IMR-90 (cell line): ENCODE measurements around the gene HUNK. TPM values are rescaled to one million over a fixed set of nuclear protein-coding genes. Genes with fewer than 3 reads are reported as not detected.

ENCODE experiments used
- ATAC-seq: fragments of 200-7000 bp; cut with Tn5 transposase; 2 replicates; pipeline ENCODE4 v1.9.1; 2020; ENCODE audit warnings: low read depth, mild to moderate bottlenecking, moderate library complexity
- BruUV-seq: library from RNA; stranded (reverse); fragments of 400-500 nt; replicated peaks from 2 replicates; lab custom pipeline; 2021; lab: Mats Ljungman, UMichigan
- CTCF ChIA-PET: fragments of 300-600 bp; formaldehyde crosslinking; extraction: SDS; loops from one replicate; lab custom pipeline; 2021; ENCODE audit warnings: antibody characterized with exemption; lab: Yijun Ruan, JAX
- POLR2A ChIA-PET: fragments of 300-600 bp; sonication (Branson Sonifier 250); formaldehyde crosslinking; loops from one replicate; lab custom pipeline; 2022; ENCODE audit warnings: antibody characterized with exemption; ENCODE audit not compliant: unreplicated experiment; lab: Charles Lee
- DNase-seq: peaks from one replicate; pipeline ENCODE4 v3.0.0; 2013
- H2AFZ ChIP-seq: replicated peaks from 2 replicates; pipeline ENCODE3; 2013; ENCODE audit warnings: low read length, mild to moderate bottlenecking; ENCODE audit not compliant: poor library complexity
- H2AK5ac ChIP-seq: 2 replicates; pipeline ENCODE4 v1.6.1; 2013; ENCODE audit warnings: low read depth, low read length, inconsistent platforms
- H2AK9ac ChIP-seq: replicated peaks from 2 replicates; pipeline ENCODE3; 2013; ENCODE audit warnings: mild to moderate bottlenecking, low read depth, low read length, moderate library complexity; ENCODE audit not compliant: poor library complexity
- H2BK120ac ChIP-seq: 2 replicates; pipeline ENCODE4 v1.6.1; 2013; ENCODE audit warnings: low read depth, low read length, inconsistent platforms
- H2BK15ac ChIP-seq: 3 replicates; pipeline ENCODE4 v1.6.1; 2013; ENCODE audit warnings: low read depth, low read length, inconsistent platforms
- H2BK20ac ChIP-seq: 2 replicates; pipeline ENCODE4 v1.6.1; 2013; ENCODE audit warnings: low read depth, mild to moderate bottlenecking, inconsistent platforms, low read length, moderate library complexity
- H2BK5ac ChIP-seq: 2 replicates; pipeline ENCODE4 v1.6.1; 2013; ENCODE audit warnings: mild to moderate bottlenecking, low read depth, low read length, inconsistent platforms; ENCODE audit not compliant: poor library complexity, severe bottlenecking
- H3K14ac ChIP-seq: replicated peaks from 2 replicates; pipeline ENCODE4 v1.6.1; 2013; ENCODE audit warnings: low read depth, low read length, inconsistent platforms
- H3K18ac ChIP-seq: 2 replicates; pipeline ENCODE4 v1.6.1; 2013; ENCODE audit warnings: low read depth, low read length, control low read depth
- H3K23ac ChIP-seq: 2 replicates; pipeline ENCODE4 v1.6.1; 2013; ENCODE audit warnings: low read depth, low read length, inconsistent platforms
- H3K27ac ChIP-seq: 2 replicates; pipeline ENCODE4 v1.5.1; 2013; ENCODE audit warnings: mild to moderate bottlenecking, control low read depth, low read length; ENCODE audit not compliant: insufficient read depth
- H3K27me3 ChIP-seq: 2 replicates; pipeline ENCODE4 v1.6.1; 2013; ENCODE audit warnings: low read length; ENCODE audit not compliant: control insufficient read depth, insufficient read depth
- H3K36me3 ChIP-seq: 2 replicates; pipeline ENCODE4 v1.6.1; 2013; ENCODE audit warnings: low read length, mixed read lengths; ENCODE audit not compliant: control insufficient read depth, insufficient read depth
- H3K4ac ChIP-seq: 2 replicates; pipeline ENCODE4 v1.6.1; 2013; ENCODE audit warnings: low read depth, low read length, inconsistent platforms
- H3K4me1 ChIP-seq: 2 replicates; pipeline ENCODE4 v1.6.1; 2013; ENCODE audit warnings: low read length, mixed read lengths; ENCODE audit not compliant: control insufficient read depth, insufficient read depth
- H3K4me2 ChIP-seq: 2 replicates; pipeline ENCODE4 v1.6.1; 2013; ENCODE audit warnings: low read depth, mild to moderate bottlenecking, control low read depth, low read length, moderate library complexity
- H3K4me3 ChIP-seq: 2 replicates; pipeline ENCODE4 v1.5.1; 2013; ENCODE audit warnings: low read depth, mild to moderate bottlenecking, control low read depth, low read length, moderate library complexity; ENCODE audit not compliant: insufficient read depth
- H3K56ac ChIP-seq: 2 replicates; pipeline ENCODE4 v1.6.1; 2013; ENCODE audit warnings: low read length, inconsistent platforms; ENCODE audit not compliant: insufficient read depth; ENCODE audit errors: extremely low read depth
- H3K79me1 ChIP-seq, 2 experiments: 2 replicates each; pipeline ENCODE4 v1.6.1; 2013; ENCODE audit warnings: low read length in 2 of 2, inconsistent platforms in 1 of 2, low read depth in 1 of 2
- H3K9ac ChIP-seq: 2 replicates; pipeline ENCODE4 v1.6.1; 2013; ENCODE audit warnings: low read depth, low read length, control low read depth
- H3K9me1 ChIP-seq: 2 replicates; pipeline ENCODE4 v1.6.1; 2013; ENCODE audit warnings: low read length, inconsistent platforms; ENCODE audit not compliant: insufficient read depth
- H3K9me3 ChIP-seq: 2 replicates; pipeline ENCODE4 v1.6.1; 2013; ENCODE audit warnings: low read length; ENCODE audit not compliant: control insufficient read depth, insufficient read depth
- H4K20me1 ChIP-seq: 2 replicates; pipeline ENCODE4 v1.6.1; 2013; ENCODE audit warnings: low read length, inconsistent platforms; ENCODE audit not compliant: insufficient read depth
- H4K5ac ChIP-seq: 2 replicates; pipeline ENCODE4 v1.6.1; 2013; ENCODE audit warnings: mild to moderate bottlenecking, low read depth, low read length, control low read depth
- H4K8ac ChIP-seq, 2 experiments: 2 replicates each; pipeline ENCODE4 v1.6.1; 2013; ENCODE audit warnings: low read depth in 2 of 2, low read length in 2 of 2, control low read depth in 1 of 2, inconsistent platforms in 1 of 2
- H4K91ac ChIP-seq: 2 replicates; pipeline ENCODE4 v1.6.1; 2013; ENCODE audit warnings: low read depth, low read length, inconsistent platforms; ENCODE audit not compliant: insufficient read depth
- BHLHE40 ChIP-seq: fragments of 150-350 bp; IDR thresholded peaks from 2 replicates; pipeline ENCODE4 v1.6.1; 2016; ENCODE audit warnings: mild to moderate bottlenecking, low read depth, low read length
- CHD1 ChIP-seq: IDR thresholded peaks from 2 replicates; pipeline ENCODE4 v1.6.1; 2012; ENCODE audit warnings: low read depth, low read length, improper control_type of control experiment
- CTCF ChIP-seq: conservative IDR thresholded peaks from 2 replicates; pipeline ENCODE4 v1.5.1; 2012; ENCODE audit warnings: mild to moderate bottlenecking, low read depth, low read length, improper control_type of control experiment
- ELK1 ChIP-seq: fragments of 150-350 bp; IDR thresholded peaks from 2 replicates; pipeline ENCODE4 v1.6.1; 2016; ENCODE audit warnings: low read depth, mild to moderate bottlenecking, low read length, moderate library complexity, borderline replicate concordance
- FOS ChIP-seq: fragments of 150-350 bp; IDR thresholded peaks from 2 replicates; pipeline ENCODE4 v1.6.1; 2016; ENCODE audit warnings: low read depth, low read length
- MAFK ChIP-seq: IDR thresholded peaks from 2 replicates; pipeline ENCODE4 v1.6.1; 2012; ENCODE audit warnings: low read depth, low read length, improper control_type of control experiment
- MAZ ChIP-seq: IDR thresholded peaks from 2 replicates; pipeline ENCODE4 v1.6.1; 2012; ENCODE audit warnings: low read depth, mild to moderate bottlenecking, low read length, improper control_type of control experiment, moderate library complexity, borderline replicate concordance
- NFE2L2 ChIP-seq: fragments of 150-350 bp; IDR thresholded peaks from 2 replicates; pipeline ENCODE4 v1.6.1; 2016; ENCODE audit warnings: low read depth, mild to moderate bottlenecking, low read length
- POLR2A ChIP-seq: IDR thresholded peaks from 2 replicates; pipeline ENCODE4 v1.6.1; 2012; ENCODE audit warnings: mild to moderate bottlenecking, low read depth, low read length
- RAD21 ChIP-seq: IDR thresholded peaks from 2 replicates; pipeline ENCODE4 v1.6.1; 2012; ENCODE audit warnings: low read length, improper control_type of control experiment
- RCOR1 ChIP-seq: IDR thresholded peaks from 2 replicates; pipeline ENCODE4 v1.6.1; 2012; ENCODE audit warnings: mild to moderate bottlenecking, low read length, improper control_type of control experiment; ENCODE audit not compliant: insufficient replicate concordance
- RFX5 ChIP-seq: IDR thresholded peaks from 2 replicates; pipeline ENCODE4 v1.8.0; 2012; ENCODE audit warnings: low read depth, mild to moderate bottlenecking, low read length, moderate library complexity
- SMC3 ChIP-seq: fragments of 150-350 bp; IDR thresholded peaks from 2 replicates; pipeline ENCODE4 v1.6.1; 2016; ENCODE audit warnings: low read depth, mild to moderate bottlenecking, antibody characterized with exemption, low read length, moderate library complexity
- WGBS, 2 experiments: methylation state at CpG; one replicate each; pipeline versions ENCODE4 v1.1.5 to v1.1.7; 2013; ENCODE audit warnings: missing lambda C conversion rate in 2 of 2; ENCODE audit not compliant: insufficient read length in 1 of 2; ENCODE audit errors: extremely low coverage in 2 of 2; 5-methylcytosine and 5-hydroxymethylcytosine counted together
- dilution Hi-C: fragments of 300-500 bp; cut with HindIII; formaldehyde crosslinking; loops from one replicate; pipeline ENCODE4 v1.14.3; 2018; ENCODE audit warnings: low sequenced_read_pairs; ENCODE audit not compliant: unreplicated experiment
- in situ Hi-C: fragments of 300-500 bp; cut with MboI; formaldehyde crosslinking; loops from 3 replicates; pipeline ENCODE4 v1.14.3; 2019; ENCODE audit warnings: low sequenced_read_pairs, inconsistent platforms, mixed read lengths
- intact Hi-C: fragments of 100-400 bp; cut with micrococcal nuclease; formaldehyde crosslinking; loops from 2 replicates; pipeline ENCODE4 v1.10.0; 2022
- polyA plus RNA-seq, 3 experiments: library from polyadenylated mRNA; depleted of rRNA; stranded (reverse); fragments of >200 nt; gene quantifications; 2 replicates each; pipeline ENCODE4 v1.2.3, GENCODE V29; 2012; ENCODE audit warnings: low replicate concordance in 1 of 3
- total RNA-seq: library from RNA; depleted of rRNA; stranded (reverse); fragments of >200 nt; gene quantifications from 2 replicates; pipeline ENCODE4 v1.2.3, GENCODE V29; 2012
- TF ChIP-seq, protein P1 (sequence below): fragments of 150-350 bp; IDR thresholded peaks from 2 replicates; pipeline ENCODE4 v1.6.1; 2017; ENCODE audit warnings: mild to moderate bottlenecking, antibody characterized with exemption, low read length, low read depth

The HUNK gene
- total and polyA plus RNA-seq, 2 of the 4 experiments (the other 2 are of a cell fraction) = 1.0 to 2.0 TPM

DNA sequence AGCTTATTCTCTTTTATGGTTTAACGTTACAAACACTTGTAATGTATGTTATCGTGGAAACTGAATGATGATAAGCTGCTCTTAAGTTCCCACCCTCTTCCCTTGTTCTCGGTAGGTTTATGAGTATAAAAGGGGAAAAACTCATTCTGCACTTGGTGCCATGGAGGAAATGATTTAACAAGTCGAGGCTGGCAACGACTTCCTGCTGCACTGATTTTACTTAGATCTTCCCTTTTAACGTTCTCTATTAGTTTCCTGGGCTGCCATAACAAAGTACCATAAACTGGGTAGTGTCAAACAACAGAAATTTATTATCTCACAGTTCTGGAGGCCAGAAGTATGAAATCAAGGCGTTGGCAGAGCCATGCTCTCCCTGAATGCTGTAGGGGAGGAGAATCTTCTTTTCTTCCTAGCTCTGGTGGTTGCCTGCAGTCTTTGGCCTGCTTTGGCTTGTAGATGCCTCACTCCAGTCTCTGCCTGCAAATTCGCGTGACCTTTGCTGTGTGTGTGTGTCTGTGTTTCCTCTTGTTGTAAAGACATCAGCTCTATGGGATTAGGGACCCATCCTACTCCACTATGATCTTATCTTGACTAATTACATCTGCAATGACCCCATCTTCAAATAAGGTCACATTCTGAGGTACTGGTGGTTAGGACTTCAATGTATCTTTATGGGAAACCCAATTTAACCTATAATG, 26.3 kb downstream of the HUNK start:
- Histone ChIP-seq H3K4me1 (peaks cover 16% of the 10 kb centered on the region), H3K4ac (peak overlapping the region; percentile 26; the same call in 1 of the 2 replicates), H3K4me2 (no peak overlapping the region), H4K8ac (0 out of 4 replicates have a peak overlapping the region, but pooled peaks of 1 of the 2 experiments have one; percentile 22), H2AK5ac (peak overlapping the region; percentile 54), H3K9me3 (no peaks in the 10 kb centered on the region), H2BK15ac (peak overlapping the region; percentile 15; the same call in 2 of the 3 replicates), H4K5ac (no peak overlapping the region), H3K18ac (no peak overlapping the region), H3K9ac (no peak overlapping the region), H3K27ac (no peak overlapping the region), H2BK5ac (no peak overlapping the region), H3K27me3 (no peaks in the 10 kb centered on the region), H2AK9ac (no peak overlapping the region), H3K56ac (no peak overlapping the region), H3K4me3 (no peak overlapping the region), H3K36me3 (no peaks in the 10 kb centered on the region), H2BK20ac (peak overlapping the region; percentile 48; the same call in 1 of the 2 replicates), H4K91ac (0 out of 2 replicates have a peak overlapping the region, but pooled peaks have one; percentile 31), H3K14ac (0 out of 2 replicates have a peak overlapping the region, but pooled peaks have one; percentile 55), H3K9me1 (peaks cover 9% of the 10 kb centered on the region; the same call in 1 of the 2 replicates), H2AFZ (peak overlapping the region; percentile 56), H3K23ac (no peak overlapping the region), H2BK120ac (no peak overlapping the region), H4K20me1 (no peaks in the 10 kb centered on the region), H3K79me1 (peaks cover 0 to 14% of the 10 kb centered on the region in 2 experiments; a peak in 2 of 4 replicates)
- 20% methylated on average over 1 of the region's 9 CpGs; no CpG with 5 or more reads in 1 of the 2 experiments for WGBS, 2 experiments
- no TSS peak for BruUV-seq
- CTCF ChIA-PET = interaction anchor here (1.1 kb wide), 1 partner anchor 12 kb away, joined by 3 read pairs; no protein-coding TSS in a partner anchor
- dilution Hi-C loops = no loop called here
- POLR2A ChIA-PET = no interaction called here
- in situ Hi-C loops = no loop called here
- intact Hi-C loops = no loop called here
- no peak for ATAC-seq
- no peak for DNase-seq
- TF ChIP-seq, protein P1, sequence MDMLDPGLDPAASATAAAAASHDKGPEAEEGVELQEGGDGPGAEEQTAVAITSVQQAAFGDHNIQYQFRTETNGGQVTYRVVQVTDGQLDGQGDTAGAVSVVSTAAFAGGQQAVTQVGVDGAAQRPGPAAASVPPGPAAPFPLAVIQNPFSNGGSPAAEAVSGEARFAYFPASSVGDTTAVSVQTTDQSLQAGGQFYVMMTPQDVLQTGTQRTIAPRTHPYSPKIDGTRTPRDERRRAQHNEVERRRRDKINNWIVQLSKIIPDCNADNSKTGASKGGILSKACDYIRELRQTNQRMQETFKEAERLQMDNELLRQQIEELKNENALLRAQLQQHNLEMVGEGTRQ = no peak
- no peak for TF ChIP-seq SMC3
- no peak for TF ChIP-seq NFE2L2
- no peak for TF ChIP-seq POLR2A
- no peak for TF ChIP-seq MAFK
- no peak for TF ChIP-seq BHLHE40
- no peak for TF ChIP-seq CHD1
- TF ChIP-seq RFX5 = no peak
- TF ChIP-seq ELK1 = no peak
- no peak for TF ChIP-seq RAD21
- no peak for TF ChIP-seq MAZ
- no peak for TF ChIP-seq RCOR1
- TF ChIP-seq CTCF = no peak
- no peak for TF ChIP-seq FOS
